H1 (cell line): ENCODE results near the gene CDCA5.

Source experiments
- CHD2 ChIP-seq: IDR thresholded peaks from 2 replicates; pipeline ENCODE4 v1.6.1; 2012; ENCODE audit warnings: low read length, improper control_type of control experiment
- CREB1 ChIP-seq: IDR thresholded peaks from 2 replicates; pipeline ENCODE4 v1.6.1; 2012; ENCODE audit warnings: inconsistent platforms
- EP300 ChIP-seq, 2 experiments: IDR thresholded peaks; 1 replicate in 1 of 2; 2 replicates in 1 of 2; pipeline ENCODE4 v1.6.1; 2011 to 2012; ENCODE audit warnings: low read depth in 2 of 2, low read length in 2 of 2, mild to moderate bottlenecking in 2 of 2, borderline replicate concordance in 1 of 2, inconsistent platforms in 1 of 2, moderate library complexity in 1 of 2
- EZH2 ChIP-seq: fragments of 200-600 bp; sonication (generic); IDR thresholded peaks from 2 replicates; pipeline ENCODE4 v1.7.1; 2012; ENCODE audit warnings: low read depth, mild to moderate bottlenecking, moderate library complexity, low read length, inconsistent platforms; ENCODE audit not compliant: severe bottlenecking
- POLR2A ChIP-seq, 2 experiments: IDR thresholded peaks; 1 replicate in 1 of 2; 2 replicates in 1 of 2; pipeline ENCODE4 v1.6.1; 2011; ENCODE audit warnings: low read depth in 2 of 2, low read length in 2 of 2, mild to moderate bottlenecking in 2 of 2; ENCODE audit errors: control extremely low read depth in 1 of 2
- POLR2AphosphoS5 ChIP-seq: IDR thresholded peaks from 2 replicates; pipeline ENCODE4 v1.6.1; 2011; ENCODE audit warnings: low read depth, low read length
- RAD21 ChIP-seq, 2 experiments: IDR thresholded peaks in 1 of 2; conservative IDR thresholded peaks in 1 of 2; 2 replicates each; pipeline ENCODE4 v1.6.1; 2011; ENCODE audit warnings: low read depth in 2 of 2, low read length in 2 of 2, improper control_type of control experiment in 1 of 2, inconsistent platforms in 1 of 2, mild to moderate bottlenecking in 1 of 2, moderate library complexity in 1 of 2
- SP1 ChIP-seq: IDR thresholded peaks from 2 replicates; pipeline ENCODE4 v1.6.1; 2011; ENCODE audit warnings: low read depth, low read length
- YY1 ChIP-seq: IDR thresholded peaks from 2 replicates; pipeline ENCODE4 v1.6.1; 2011; ENCODE audit warnings: low read depth, mild to moderate bottlenecking, low read length
- ZNF274 ChIP-seq: IDR thresholded peaks from 2 replicates; pipeline ENCODE4 v1.7.0; 2012; ENCODE audit warnings: low read length, borderline replicate concordance; ENCODE audit errors: extremely low read depth
- TF ChIP-seq, protein P1 (sequence below), 3 experiments: IDR thresholded peaks; 1 replicate in 2 of 3; 2 replicates in 1 of 3; pipeline versions ENCODE4 v1.5.1 to v1.6.1; 2011; ENCODE audit warnings: low read length in 3 of 3, mild to moderate bottlenecking in 3 of 3, inconsistent platforms in 2 of 3, low read depth in 1 of 3, moderate library complexity in 1 of 3; ENCODE audit not compliant: insufficient read depth in 1 of 3; ENCODE audit errors: control extremely low read depth in 1 of 3

DNA sequence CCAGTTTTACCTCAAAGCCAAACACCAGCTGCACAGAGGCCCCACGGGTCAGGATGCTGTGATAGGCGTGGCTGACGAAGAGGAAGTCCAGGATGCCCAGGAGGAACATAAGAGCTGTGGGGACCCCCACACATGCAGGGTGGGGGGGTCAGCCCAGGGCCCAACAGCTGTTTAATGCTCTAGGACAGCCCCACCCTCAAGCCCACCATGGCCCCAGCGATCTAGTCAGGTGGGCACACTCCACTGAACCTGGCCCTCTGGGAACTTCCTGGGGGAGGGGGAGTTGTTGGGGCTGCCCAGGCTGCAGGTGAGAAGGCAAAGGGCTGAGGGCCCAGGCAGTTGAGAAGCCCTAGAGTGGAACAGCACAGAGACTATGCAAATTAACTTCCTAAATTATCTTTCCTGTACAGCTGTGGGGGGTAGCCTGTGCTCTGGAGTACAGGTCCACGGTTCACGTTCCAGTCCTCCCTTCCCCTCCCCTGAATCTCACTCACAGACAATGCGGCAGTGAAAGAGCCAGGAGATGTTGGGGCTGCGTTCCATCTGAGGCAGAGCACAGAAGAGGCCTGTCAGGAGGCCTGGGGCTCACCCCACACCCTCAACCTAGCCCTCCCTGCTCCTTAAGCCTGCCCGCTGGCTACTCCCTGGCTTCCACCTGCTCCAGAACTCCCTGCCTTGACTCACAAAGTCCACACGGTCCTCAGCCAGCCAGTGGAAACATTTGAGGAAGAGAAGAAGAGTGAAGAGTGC lies 48.6 kb upstream of the CDCA5 start:
- TF ChIP-seq POLR2A (IDR thresholded peaks at IDR 0.05; ENCODE audit: control extremely low read depth in 1 of 2, low read depth in 2 of 2, low read length in 2 of 2), result no peak
- TF ChIP-seq SP1, result no peak
- no peak for TF ChIP-seq EP300 (IDR thresholded peaks at IDR 0.05; ENCODE audit: borderline replicate concordance in 1 of 2, low read depth in 2 of 2, low read length in 2 of 2)
- no peak for TF ChIP-seq CREB1
- TF ChIP-seq EZH2, result no peak
- TF ChIP-seq, protein P1, sequence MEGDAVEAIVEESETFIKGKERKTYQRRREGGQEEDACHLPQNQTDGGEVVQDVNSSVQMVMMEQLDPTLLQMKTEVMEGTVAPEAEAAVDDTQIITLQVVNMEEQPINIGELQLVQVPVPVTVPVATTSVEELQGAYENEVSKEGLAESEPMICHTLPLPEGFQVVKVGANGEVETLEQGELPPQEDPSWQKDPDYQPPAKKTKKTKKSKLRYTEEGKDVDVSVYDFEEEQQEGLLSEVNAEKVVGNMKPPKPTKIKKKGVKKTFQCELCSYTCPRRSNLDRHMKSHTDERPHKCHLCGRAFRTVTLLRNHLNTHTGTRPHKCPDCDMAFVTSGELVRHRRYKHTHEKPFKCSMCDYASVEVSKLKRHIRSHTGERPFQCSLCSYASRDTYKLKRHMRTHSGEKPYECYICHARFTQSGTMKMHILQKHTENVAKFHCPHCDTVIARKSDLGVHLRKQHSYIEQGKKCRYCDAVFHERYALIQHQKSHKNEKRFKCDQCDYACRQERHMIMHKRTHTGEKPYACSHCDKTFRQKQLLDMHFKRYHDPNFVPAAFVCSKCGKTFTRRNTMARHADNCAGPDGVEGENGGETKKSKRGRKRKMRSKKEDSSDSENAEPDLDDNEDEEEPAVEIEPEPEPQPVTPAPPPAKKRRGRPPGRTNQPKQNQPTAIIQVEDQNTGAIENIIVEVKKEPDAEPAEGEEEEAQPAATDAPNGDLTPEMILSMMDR (IDR thresholded peaks at IDR 0.05; ENCODE audit: control extremely low read depth in 1 of 3, insufficient read depth in 1 of 3, low read depth in 1 of 3, low read length in 3 of 3), result no peak
- no peak for TF ChIP-seq CHD2
- TF ChIP-seq ZNF274, result no peak
- no peak for TF ChIP-seq YY1
- TF ChIP-seq RAD21 (IDR thresholded peaks at IDR 0.05 in 1 of 2, conservative IDR thresholded peaks at IDR 0.05 in 1 of 2; ENCODE audit: low read depth in 2 of 2, low read length in 2 of 2), result no peak
- TF ChIP-seq POLR2AphosphoS5, result no peak
